Measurements from ENCODE around the gene ANKS1A.
A peak's percentile ranks its signal among the peaks of the same experiment; 100 is the strongest.

Gene ANKS1A

GRCh38 chr6:34865107-34865506, 23.9 kb upstream of the ANKS1A start:
- TF ChIP-seq, protein P1, sequence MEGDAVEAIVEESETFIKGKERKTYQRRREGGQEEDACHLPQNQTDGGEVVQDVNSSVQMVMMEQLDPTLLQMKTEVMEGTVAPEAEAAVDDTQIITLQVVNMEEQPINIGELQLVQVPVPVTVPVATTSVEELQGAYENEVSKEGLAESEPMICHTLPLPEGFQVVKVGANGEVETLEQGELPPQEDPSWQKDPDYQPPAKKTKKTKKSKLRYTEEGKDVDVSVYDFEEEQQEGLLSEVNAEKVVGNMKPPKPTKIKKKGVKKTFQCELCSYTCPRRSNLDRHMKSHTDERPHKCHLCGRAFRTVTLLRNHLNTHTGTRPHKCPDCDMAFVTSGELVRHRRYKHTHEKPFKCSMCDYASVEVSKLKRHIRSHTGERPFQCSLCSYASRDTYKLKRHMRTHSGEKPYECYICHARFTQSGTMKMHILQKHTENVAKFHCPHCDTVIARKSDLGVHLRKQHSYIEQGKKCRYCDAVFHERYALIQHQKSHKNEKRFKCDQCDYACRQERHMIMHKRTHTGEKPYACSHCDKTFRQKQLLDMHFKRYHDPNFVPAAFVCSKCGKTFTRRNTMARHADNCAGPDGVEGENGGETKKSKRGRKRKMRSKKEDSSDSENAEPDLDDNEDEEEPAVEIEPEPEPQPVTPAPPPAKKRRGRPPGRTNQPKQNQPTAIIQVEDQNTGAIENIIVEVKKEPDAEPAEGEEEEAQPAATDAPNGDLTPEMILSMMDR (IDR thresholded peaks at IDR 0.05; ENCODE audit: low read depth, low read length, poor library complexity, severe bottlenecking) = no peak
- TF ChIP-seq EZH2phosphoT487 (IDR thresholded peaks at IDR 0.05; ENCODE audit: borderline replicate concordance, low read length) = no peak
- H3K4me2 ChIP-seq (ENCODE audit: low read length) = no peak overlapping the region
- H3K9me2 ChIP-seq (replicated peaks; ENCODE audit: control insufficient read depth, low read length) = no peaks in the 10 kb centered on the region
- no peak overlapping the region for H3K27ac ChIP-seq (ENCODE audit: low read depth, low read length)
- no peaks in the 10 kb centered on the region for H3K27me3 ChIP-seq (ENCODE audit: control insufficient read depth, low read length)
- H3K36me3 ChIP-seq (ENCODE audit: control insufficient read depth, low read length) = peaks cover 41% of the 10 kb centered on the region
- H3K4me3 ChIP-seq (ENCODE audit: low read length) = no peak overlapping the region
- H4K20me1 ChIP-seq (ENCODE audit: control insufficient read depth, insufficient read depth, low read depth, low read length) = no peaks in the 10 kb centered on the region
- no peaks in the 10 kb centered on the region for H3K79me2 ChIP-seq (ENCODE audit: control insufficient read depth, low read length)
- no peaks in the 10 kb centered on the region for H3K4me1 ChIP-seq (ENCODE audit: control insufficient read depth, low read length)
- H3K9me3 ChIP-seq (ENCODE audit: control insufficient read depth, insufficient read depth, low read length) = no peaks in the 10 kb centered on the region
- H3F3A ChIP-seq (ENCODE audit: control insufficient read depth, insufficient read depth) = peaks cover 6% of the 10 kb centered on the region; the same call in 1 of the 2 replicates

GRCh38 chr6:34866509-34866908, 22.5 kb upstream of the ANKS1A start:
- no peaks in the 10 kb centered on the region for H3K9me2 ChIP-seq (replicated peaks; ENCODE audit: control insufficient read depth, low read length)
- TF ChIP-seq, protein P1 (IDR thresholded peaks at IDR 0.05; ENCODE audit: low read depth, low read length, poor library complexity, severe bottlenecking) = no peak
- TF ChIP-seq EZH2phosphoT487 (IDR thresholded peaks at IDR 0.05; ENCODE audit: borderline replicate concordance, low read length) = no peak
- no peaks in the 10 kb centered on the region for H3K4me1 ChIP-seq (ENCODE audit: control insufficient read depth, low read length)
- no peaks in the 10 kb centered on the region for H3K9me3 ChIP-seq (ENCODE audit: control insufficient read depth, insufficient read depth, low read length)
- H3K4me2 ChIP-seq (ENCODE audit: low read length) = no peak overlapping the region
- peaks cover 6% of the 10 kb centered on the region; the same call in 1 of the 2 replicates for H3F3A ChIP-seq (ENCODE audit: control insufficient read depth, insufficient read depth)
- H3K4me3 ChIP-seq (ENCODE audit: low read length) = no peak overlapping the region
- no peaks in the 10 kb centered on the region for H4K20me1 ChIP-seq (ENCODE audit: control insufficient read depth, insufficient read depth, low read depth, low read length)
- no peak overlapping the region for H3K27ac ChIP-seq (ENCODE audit: low read depth, low read length)
- H3K36me3 ChIP-seq (ENCODE audit: control insufficient read depth, low read length) = peaks cover 49% of the 10 kb centered on the region
- H3K79me2 ChIP-seq (ENCODE audit: control insufficient read depth, low read length) = no peaks in the 10 kb centered on the region
- no peaks in the 10 kb centered on the region for H3K27me3 ChIP-seq (ENCODE audit: control insufficient read depth, low read length)

GRCh38 chr6:34867484-34867883, 21.6 kb upstream of the ANKS1A start:
- Histone ChIP-seq H3K36me3 (ENCODE audit: control insufficient read depth, low read length) (peaks cover 59% of the 10 kb centered on the region), H3K79me2 (ENCODE audit: control insufficient read depth, low read length) (no peaks in the 10 kb centered on the region), H3K27ac (ENCODE audit: low read depth, low read length) (no peak overlapping the region), H3K9me3 (ENCODE audit: control insufficient read depth, insufficient read depth, low read length) (no peaks in the 10 kb centered on the region), H3K9me2 (replicated peaks; ENCODE audit: control insufficient read depth, low read length) (no peaks in the 10 kb centered on the region), H3K27me3 (ENCODE audit: control insufficient read depth, low read length) (no peaks in the 10 kb centered on the region), H3K4me1 (ENCODE audit: control insufficient read depth, low read length) (no peaks in the 10 kb centered on the region), H3K4me3 (ENCODE audit: low read length) (no peak overlapping the region), H3F3A (ENCODE audit: control insufficient read depth, insufficient read depth) (peaks cover 6% of the 10 kb centered on the region; the same call in 1 of the 2 replicates), H3K4me2 (ENCODE audit: low read length) (no peak overlapping the region), H4K20me1 (ENCODE audit: control insufficient read depth, insufficient read depth, low read depth, low read length) (no peaks in the 10 kb centered on the region)
- TF ChIP-seq EZH2phosphoT487 (IDR thresholded peaks at IDR 0.05; ENCODE audit: borderline replicate concordance, low read length) = no peak
- TF ChIP-seq, protein P1 (IDR thresholded peaks at IDR 0.05; ENCODE audit: low read depth, low read length, poor library complexity, severe bottlenecking) = peak; percentile 9
